HG02981 (cell line): Measurements from ENCODE around the gene PLEKHH3.
A peak's percentile ranks its signal among the peaks of the same experiment; 100 is the strongest.
"Not testable (repeated sequence)": the region's sequence is repeated elsewhere in the genome, so short reads cannot be mapped to it uniquely, and the experiment has no call there.

Experiments used
- ATAC-seq: cut with Tn5 transposase; IDR thresholded peaks from one replicate; pipeline ENCODE4 v1.9.1; 2021; ENCODE audit warnings: mild to moderate bottlenecking, moderate library complexity; ENCODE audit not compliant: unreplicated experiment

Gene PLEKHH3

GRCh38 chr17:42673266-42673884, 3.4 kb downstream of the PLEKHH3 start:
- no peak for ATAC-seq

GRCh38 chr17:42672038-42672437, 4.8 kb downstream of the PLEKHH3 start:
- no peak for ATAC-seq

GRCh38 chr17:42670789-42671657, 5.8 kb downstream of the PLEKHH3 start:
- ATAC-seq: no peak

- ATAC-seq: no peak
These were observed 6.6 kb downstream of the PLEKHH3 start for GRCh38 chr17:42669977-42670788.

GRCh38 chr17:42669705-42669976, 7.2 kb downstream of the PLEKHH3 start:
- ATAC-seq: no peak

GRCh38 chr17:42667088-42667951, 9.5 kb downstream of the PLEKHH3 start:
- no peak for ATAC-seq

- not testable (repeated sequence) for ATAC-seq
These were observed 10.7 kb downstream of the PLEKHH3 start for GRCh38 chr17:42666126-42666525.

GRCh38 chr17:42665581-42666001, 11.2 kb downstream of the PLEKHH3 start:
- no peak for ATAC-seq

- ATAC-seq: no peak
These were observed 16.0 kb downstream of the PLEKHH3 start for GRCh38 chr17:42660692-42661345.

GRCh38 chr17:42659932-42660274, 16.9 kb downstream of the PLEKHH3 start:
- not testable (repeated sequence) for ATAC-seq

- ATAC-seq: no peak
These were observed 17.5 kb downstream of the PLEKHH3 start, which contains the start of gene TUBG2 for GRCh38 chr17:42659079-42659931. Gene TUBG2 (plus strand): TSS chr17:42659284. CDS start chr17:42659504, 220 bp downstream.

GRCh38 chr17:42657824-42658588, 18.8 kb downstream of the PLEKHH3 start:
- ATAC-seq: no peak

GRCh38 chr17:42655528-42655927, 21.3 kb downstream of the PLEKHH3 start:
- ATAC-seq: peak; percentile 9

- no peak for ATAC-seq
These were observed 23.3 kb downstream of the PLEKHH3 start for GRCh38 chr17:42653179-42654124.

- no peak for ATAC-seq
These were observed 25.4 kb downstream of the PLEKHH3 start for GRCh38 chr17:42651392-42651791.

- ATAC-seq: no peak
These were observed 29.0 kb downstream of the PLEKHH3 start for GRCh38 chr17:42647778-42648177.

GRCh38 chr17:42642336-42642735, 34.5 kb downstream of the PLEKHH3 start:
- ATAC-seq: no peak
